ENCODE results near the gene NODAL.

Gene NODAL

DNA sequence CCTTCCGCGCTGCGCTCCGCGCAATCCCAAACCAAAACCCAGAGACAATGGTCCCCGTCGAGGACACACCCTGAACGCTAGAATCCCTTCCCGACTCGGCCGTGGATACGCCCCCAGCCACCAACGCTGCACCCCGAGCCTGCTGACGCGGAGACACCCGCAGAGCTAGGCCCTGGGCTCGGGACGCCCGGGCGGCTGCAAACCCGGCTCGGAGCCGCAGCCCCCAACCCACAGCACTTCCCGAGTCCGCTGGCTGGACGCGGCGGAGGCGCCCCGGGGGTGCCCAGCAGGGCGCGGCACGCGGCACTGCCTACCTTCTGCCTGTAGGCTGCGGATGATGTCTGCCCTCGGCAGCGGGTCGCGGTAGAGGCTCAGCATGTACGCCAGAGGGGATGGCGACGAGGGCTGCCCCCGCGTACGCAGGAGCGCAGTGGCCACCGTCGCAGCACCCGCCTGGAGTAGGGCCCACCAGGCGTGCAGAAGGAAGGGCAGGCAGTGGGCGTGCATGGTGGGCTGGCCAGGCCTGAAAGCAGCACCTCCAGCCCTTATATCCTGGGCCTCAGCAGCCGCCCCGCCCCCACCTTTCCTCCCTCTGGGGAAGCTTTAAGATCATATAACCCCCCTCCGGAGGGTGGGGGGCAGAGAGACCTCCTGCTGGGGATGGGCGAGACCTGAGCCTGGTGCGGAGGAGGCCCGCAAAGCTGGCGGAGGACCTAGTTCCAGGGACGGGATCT, at the start of gene NODAL:
NODAL (minus strand) TSS at position 521 of the 734 bp plus-strand sequence; CDS start at position 507, 14 bp downstream.
- TF ChIP-seq, protein P1, sequence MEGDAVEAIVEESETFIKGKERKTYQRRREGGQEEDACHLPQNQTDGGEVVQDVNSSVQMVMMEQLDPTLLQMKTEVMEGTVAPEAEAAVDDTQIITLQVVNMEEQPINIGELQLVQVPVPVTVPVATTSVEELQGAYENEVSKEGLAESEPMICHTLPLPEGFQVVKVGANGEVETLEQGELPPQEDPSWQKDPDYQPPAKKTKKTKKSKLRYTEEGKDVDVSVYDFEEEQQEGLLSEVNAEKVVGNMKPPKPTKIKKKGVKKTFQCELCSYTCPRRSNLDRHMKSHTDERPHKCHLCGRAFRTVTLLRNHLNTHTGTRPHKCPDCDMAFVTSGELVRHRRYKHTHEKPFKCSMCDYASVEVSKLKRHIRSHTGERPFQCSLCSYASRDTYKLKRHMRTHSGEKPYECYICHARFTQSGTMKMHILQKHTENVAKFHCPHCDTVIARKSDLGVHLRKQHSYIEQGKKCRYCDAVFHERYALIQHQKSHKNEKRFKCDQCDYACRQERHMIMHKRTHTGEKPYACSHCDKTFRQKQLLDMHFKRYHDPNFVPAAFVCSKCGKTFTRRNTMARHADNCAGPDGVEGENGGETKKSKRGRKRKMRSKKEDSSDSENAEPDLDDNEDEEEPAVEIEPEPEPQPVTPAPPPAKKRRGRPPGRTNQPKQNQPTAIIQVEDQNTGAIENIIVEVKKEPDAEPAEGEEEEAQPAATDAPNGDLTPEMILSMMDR (IDR thresholded peaks at IDR 0.05), result no peak

DNA sequence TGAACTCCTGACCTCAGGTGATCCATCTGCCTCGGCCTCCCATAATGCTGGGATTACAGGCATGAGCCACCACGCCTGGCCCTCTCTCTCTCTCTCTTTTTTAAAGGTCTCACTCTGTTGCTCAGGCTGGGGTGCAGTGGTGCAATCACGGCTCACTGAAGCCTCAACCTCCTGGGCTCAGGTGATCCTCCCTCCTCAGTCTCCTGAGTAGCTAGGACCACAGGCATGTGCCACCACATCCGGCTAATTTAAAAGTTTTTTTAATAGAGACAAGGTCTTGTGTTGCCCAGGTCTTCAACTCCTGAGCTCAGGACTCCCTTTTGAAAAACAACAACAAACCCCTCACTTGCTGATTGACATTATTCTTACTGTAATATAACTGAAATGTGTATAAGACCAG, 48.7 kb upstream of the NODAL start:
- TF ChIP-seq, protein P1 (IDR thresholded peaks at IDR 0.05), result no peak

DNA sequence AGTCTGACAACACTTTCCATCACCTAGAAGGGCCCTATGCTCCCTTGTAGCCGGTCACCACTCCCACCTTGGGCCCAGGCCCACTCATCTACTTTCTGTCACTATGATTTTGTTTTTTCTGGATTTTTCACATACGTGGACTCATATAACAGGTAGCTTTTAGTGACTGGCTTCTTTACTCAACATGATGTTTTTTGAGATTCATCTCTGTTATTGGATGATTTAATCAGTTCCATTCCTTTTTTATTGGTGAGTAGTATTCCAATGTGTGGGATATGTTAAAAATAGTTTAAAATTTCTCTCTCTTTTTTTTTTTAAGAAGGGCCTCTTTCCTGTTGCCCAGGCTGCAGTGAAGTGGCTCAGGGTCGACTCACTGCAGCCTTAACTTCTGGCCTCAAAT, 46.3 kb upstream of the NODAL start:
- TF ChIP-seq, protein P1 (IDR thresholded peaks at IDR 0.05), result no peak

DNA sequence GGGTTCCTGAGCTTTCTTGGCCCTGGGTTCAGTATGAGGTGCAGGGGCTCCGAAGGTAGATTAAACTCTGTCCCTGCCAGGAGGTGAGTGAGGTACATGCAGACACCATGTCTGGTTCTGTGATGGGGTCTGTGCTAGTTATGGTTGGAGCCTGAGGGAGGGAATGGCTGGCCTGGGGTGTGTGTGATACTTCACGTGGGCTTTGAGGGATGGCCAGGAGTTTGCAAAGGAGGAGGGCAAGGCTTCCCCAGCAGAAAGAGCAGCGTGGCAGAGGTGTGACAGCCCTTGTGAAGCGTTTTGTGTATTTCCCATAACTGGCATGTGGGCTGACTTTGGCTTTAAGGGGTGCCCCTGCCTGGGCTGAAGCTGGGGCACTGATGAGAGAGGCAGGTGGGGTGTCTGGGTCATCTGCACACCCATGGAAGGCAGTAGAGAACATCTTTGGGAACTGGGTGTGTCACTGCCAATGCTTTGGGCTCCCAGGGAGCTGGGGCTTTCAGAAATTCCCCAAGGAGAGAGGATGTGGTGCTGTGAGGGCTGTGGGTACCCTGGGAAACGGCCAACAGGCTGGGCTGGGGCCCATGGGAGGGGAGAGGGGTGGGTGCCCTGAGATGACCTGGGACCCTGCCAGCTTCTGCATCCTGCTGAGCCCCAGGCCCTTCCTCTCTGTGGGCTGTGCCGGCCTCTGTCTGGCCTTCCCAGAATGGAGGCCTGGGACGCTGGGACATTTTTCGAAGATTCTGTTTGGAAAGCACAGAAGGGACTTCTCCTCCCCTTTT, 41.7 kb upstream of the NODAL start:
- TF ChIP-seq, protein P1 (IDR thresholded peaks at IDR 0.05), result no peak

DNA sequence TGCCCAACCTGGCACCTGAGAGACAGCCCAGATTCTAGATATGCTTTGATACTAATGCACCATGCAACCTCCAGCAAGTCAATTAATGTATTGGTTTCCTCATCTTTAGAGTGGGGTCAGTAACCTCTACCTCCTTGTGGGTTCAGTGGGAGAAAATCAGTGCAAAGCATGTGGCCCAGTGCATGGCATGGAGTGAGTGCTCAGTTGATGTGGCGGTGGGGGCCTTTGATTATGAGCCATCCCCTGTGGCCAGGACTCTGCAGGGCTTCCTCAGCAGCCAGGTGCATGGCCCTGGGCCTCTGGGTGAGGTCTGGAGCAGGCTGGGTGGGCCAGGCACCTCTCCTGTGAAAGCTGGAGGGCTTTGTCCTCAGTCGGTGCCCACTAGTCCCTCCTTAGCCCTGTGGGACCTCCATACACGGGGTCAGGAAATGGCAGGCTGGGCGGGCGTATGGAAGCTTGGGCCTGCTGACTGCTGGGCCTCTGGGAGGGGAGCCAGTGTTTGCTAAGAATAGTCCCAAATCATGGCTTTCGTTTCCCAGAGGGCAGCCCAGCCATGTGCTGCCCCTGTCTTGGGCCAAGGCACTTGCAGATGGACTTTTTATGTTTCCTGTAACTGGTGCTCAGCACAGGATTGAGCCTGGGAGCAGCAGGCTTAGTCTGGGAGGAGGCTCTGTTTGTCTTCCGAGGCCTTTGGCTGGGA, 40.5 kb upstream of the NODAL start:
- TF ChIP-seq, protein P1 (IDR thresholded peaks at IDR 0.05), result no peak

DNA sequence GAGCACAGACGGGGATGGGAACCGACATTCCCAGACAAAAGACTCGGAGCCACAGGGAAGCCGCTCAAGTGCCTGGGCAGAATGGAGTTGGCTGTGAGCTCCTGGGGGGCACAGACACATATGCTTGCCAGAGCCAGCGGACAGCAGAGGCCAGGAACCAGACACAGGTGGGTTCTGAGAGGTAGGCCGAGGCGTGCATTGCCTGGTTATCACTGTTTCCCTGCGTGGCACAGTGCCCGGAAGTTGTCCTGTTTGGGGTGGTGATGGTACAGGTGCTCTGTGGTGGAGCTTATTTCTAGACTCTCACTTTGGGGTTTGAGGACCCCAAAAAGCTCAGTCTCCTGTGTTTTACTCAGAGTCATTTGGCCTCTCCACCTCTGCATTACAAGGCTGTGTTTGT, 39.6 kb upstream of the NODAL start:
- TF ChIP-seq, protein P1 (IDR thresholded peaks at IDR 0.05), result no peak

DNA sequence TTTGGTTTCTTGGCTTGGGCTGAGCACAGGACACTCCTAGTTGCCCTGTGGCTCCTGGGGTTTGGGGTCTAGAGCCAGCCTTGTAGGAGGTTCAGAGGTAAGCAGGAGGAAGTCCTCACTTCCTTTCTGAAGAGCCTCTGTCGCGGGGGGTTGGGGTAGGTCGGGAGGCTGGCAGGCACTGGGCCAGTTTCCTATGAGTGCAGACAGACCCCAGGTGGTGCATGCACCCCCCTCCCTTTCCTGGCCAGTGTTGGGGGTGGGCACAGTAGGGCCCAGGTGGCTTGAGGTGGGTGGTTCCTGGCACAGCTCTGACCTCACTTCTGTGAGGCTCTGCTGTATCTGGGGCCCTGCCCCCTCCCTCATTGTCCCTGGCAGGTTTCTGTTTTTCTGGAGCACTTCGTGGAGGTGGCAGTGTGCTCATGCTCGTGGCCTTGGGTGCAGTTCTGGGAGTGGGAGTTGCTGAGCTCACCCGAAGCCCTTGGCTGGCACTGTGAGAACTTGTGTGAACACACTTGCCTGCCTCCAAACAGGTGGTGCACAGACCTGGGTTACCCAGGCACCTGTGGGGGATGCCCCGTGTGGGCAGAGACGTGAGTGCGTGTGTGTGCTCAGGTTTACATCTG, 38.9 kb upstream of the NODAL start:
- TF ChIP-seq, protein P1 (IDR thresholded peaks at IDR 0.05), result no peak

Measured in LNCAP (cell line).